GM12875 (cell line): ENCODE measurements around the gene ITSN1.

Experiments used
- H3K4me3 ChIP-seq: one replicate; pipeline ENCODE4 v1.5.1; 2011; ENCODE audit warnings: low read depth, low read length, control low read depth
- TF ChIP-seq, protein P1 (sequence below): IDR thresholded peaks from 2 replicates; pipeline ENCODE4 v1.5.1; 2011; ENCODE audit warnings: low read depth, mild to moderate bottlenecking, control low read depth, inconsistent platforms, low read length, moderate library complexity, borderline replicate concordance; ENCODE audit not compliant: insufficient read depth

Gene ITSN1

DNA sequence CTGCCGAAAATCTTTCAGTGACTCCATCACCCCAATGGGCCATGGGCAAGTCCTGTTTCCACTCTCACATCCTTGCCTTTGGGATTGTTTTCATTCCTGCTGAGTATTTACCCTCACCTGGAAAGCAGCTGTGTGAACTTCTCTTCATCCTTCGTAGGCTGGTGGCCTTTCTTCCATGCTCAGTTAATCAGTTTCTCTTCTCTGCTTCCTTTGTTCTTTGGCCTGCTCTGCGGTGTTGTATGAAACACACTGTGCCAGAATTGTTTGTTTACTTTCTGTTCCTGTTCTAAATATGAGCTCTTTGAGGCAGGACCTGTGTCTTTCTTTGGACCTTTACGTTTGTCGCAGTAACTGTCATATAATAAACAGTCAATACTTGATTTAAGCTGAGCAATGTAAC, 48.6 kb downstream of the ITSN1 start:
- TF ChIP-seq, protein P1, sequence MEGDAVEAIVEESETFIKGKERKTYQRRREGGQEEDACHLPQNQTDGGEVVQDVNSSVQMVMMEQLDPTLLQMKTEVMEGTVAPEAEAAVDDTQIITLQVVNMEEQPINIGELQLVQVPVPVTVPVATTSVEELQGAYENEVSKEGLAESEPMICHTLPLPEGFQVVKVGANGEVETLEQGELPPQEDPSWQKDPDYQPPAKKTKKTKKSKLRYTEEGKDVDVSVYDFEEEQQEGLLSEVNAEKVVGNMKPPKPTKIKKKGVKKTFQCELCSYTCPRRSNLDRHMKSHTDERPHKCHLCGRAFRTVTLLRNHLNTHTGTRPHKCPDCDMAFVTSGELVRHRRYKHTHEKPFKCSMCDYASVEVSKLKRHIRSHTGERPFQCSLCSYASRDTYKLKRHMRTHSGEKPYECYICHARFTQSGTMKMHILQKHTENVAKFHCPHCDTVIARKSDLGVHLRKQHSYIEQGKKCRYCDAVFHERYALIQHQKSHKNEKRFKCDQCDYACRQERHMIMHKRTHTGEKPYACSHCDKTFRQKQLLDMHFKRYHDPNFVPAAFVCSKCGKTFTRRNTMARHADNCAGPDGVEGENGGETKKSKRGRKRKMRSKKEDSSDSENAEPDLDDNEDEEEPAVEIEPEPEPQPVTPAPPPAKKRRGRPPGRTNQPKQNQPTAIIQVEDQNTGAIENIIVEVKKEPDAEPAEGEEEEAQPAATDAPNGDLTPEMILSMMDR, result no peak
- H3K4me3 ChIP-seq, result no peak overlapping the region

GRCh38 chr21:33691945-33692603, 49.8 kb downstream of the ITSN1 start:
- H3K4me3 ChIP-seq, result no peak overlapping the region
- TF ChIP-seq, protein P1, result no peak

DNA sequence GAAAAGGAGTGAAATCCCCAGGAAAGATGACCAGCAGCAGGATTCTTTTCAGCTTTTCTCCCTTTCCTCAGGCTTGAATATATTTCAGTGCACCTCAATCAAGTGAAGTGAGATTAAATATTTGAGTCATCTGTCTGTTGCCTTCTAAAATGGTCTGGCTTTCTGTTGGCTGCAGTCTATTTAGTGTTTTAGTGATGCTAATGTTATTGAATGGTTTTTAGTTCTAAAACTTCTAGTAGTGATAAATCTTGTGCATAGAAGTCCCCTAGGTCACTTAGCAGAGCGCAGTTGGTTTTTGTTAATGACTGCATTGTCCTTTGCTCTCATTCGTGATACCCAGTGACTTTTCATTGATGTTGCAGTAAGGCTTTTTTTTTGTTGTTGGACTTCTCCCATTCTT, 53.5 kb downstream of the ITSN1 start:
- no peak overlapping the region for H3K4me3 ChIP-seq
- TF ChIP-seq, protein P1, result no peak

DNA sequence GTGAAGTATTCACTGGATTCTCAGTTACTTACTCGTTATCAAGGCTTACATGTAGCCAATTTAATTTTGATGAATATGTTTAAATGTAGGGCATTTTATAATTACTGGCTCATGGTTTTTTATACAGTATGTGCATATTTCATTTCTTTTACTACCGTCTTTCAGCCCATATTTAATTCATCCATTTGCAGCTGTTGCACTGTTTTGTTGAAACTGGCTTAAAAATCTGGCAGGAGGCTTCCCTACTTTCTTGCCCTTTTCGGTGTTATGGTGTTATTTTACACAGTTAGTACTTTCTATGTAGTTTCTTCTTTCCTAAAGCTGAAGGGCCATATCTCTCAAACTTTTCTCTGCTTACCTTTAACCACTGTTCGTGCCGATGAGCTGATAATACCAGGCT, 54.2 kb downstream of the ITSN1 start:
- TF ChIP-seq, protein P1, result no peak
- H3K4me3 ChIP-seq, result no peak overlapping the region

- H3K4me3 ChIP-seq, result no peak overlapping the region
- TF ChIP-seq, protein P1, result no peak
Observed at GRCh38 chr21:33698087-33698860, 56.0 kb downstream of the ITSN1 start.

DNA sequence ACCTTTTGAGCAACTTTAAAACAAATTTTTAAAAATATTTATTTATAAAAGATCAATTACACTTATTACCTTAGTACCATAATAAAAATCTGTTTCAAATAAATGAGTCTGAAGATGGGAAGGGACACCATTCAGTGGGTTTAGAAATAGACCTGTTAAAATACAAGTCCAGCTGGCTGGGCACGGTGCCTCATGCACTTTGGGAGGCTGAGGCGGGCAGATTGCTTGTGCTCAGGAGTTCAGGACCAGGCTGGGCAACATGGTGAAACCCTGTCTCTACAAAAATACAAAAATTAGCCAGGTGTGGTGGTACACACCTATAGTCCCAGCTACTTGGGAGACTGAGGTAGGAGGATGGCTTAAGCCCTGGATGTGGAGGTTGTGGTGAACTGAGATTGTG, 57.0 kb downstream of the ITSN1 start:
- H3K4me3 ChIP-seq, result no peak overlapping the region
- TF ChIP-seq, protein P1, result no peak

- TF ChIP-seq, protein P1, result no peak
- no peak overlapping the region for H3K4me3 ChIP-seq
Observed at GRCh38 chr21:33700491-33700890, 58.2 kb downstream of the ITSN1 start.
